A673 (cell line): ENCODE results near the gene DEAF1. TPM values are rescaled to one million over a fixed set of nuclear protein-coding genes. Genes with fewer than 3 reads are reported as not detected.

Experiments
- BruUV-seq: library from RNA; stranded (reverse); fragments of 400-500 nt; replicated peaks from 2 replicates; lab custom pipeline; 2021; lab: Mats Ljungman, UMichigan
- CTCF ChIA-PET: fragments of 300-600 bp; sonication (Branson Sonifier 250); formaldehyde crosslinking; loops from one replicate; lab custom pipeline; 2022; ENCODE audit warnings: antibody characterized with exemption; lab: Charles Lee
- POLR2A ChIA-PET: fragments of 300-600 bp; sonication (Branson Sonifier 250); formaldehyde crosslinking; loops from one replicate; lab custom pipeline; 2022; ENCODE audit warnings: antibody characterized with exemption; ENCODE audit not compliant: low non-redundant PET; lab: Charles Lee
- DNase-seq: peaks from one replicate; pipeline ENCODE4 v3.0.0-alpha.2; 2015; ENCODE audit warnings: low spot score
- H3K27ac ChIP-seq: fragments of 200-600 bp; sonication (generic); 2 replicates; pipeline ENCODE4 v1.5.1; 2016; ENCODE audit warnings: mixed run types, low read depth, mild to moderate bottlenecking, mixed read lengths, antibody characterized with exemption, low read length; ENCODE audit not compliant: poor library complexity, severe bottlenecking
- H3K27me3 ChIP-seq: fragments of 200-600 bp; sonication (generic); replicated peaks from 2 replicates; pipeline ENCODE4 v1.6.1; 2017; ENCODE audit warnings: mixed run types, low read depth, mild to moderate bottlenecking, mixed read lengths, antibody characterized with exemption, low read length; ENCODE audit not compliant: insufficient read depth, poor library complexity
- H3K36me3 ChIP-seq: fragments of 200-600 bp; sonication (generic); 2 replicates; pipeline ENCODE4 v1.6.1; 2016; ENCODE audit warnings: mixed run types, mild to moderate bottlenecking, mixed read lengths, antibody characterized with exemption, low read length; ENCODE audit not compliant: insufficient read depth, poor library complexity, severe bottlenecking
- H3K4me1 ChIP-seq: fragments of 200-600 bp; sonication (generic); 2 replicates; pipeline ENCODE4 v1.6.1; 2017; ENCODE audit warnings: mixed run types, mild to moderate bottlenecking, mixed read lengths, antibody characterized with exemption, low read length; ENCODE audit not compliant: insufficient read depth, poor library complexity, severe bottlenecking
- H3K4me3 ChIP-seq: fragments of 200-600 bp; sonication (generic); 2 replicates; pipeline ENCODE4 v1.5.1; 2016; ENCODE audit warnings: low read depth, mixed run types, mild to moderate bottlenecking, mixed read lengths, low read length; ENCODE audit not compliant: poor library complexity, severe bottlenecking
- H3K9me3 ChIP-seq: fragments of 200-600 bp; sonication (generic); 2 replicates; pipeline ENCODE4 v1.6.1; 2016; ENCODE audit warnings: mixed run types, low read depth, mild to moderate bottlenecking, mixed read lengths, antibody characterized with exemption, low read length; ENCODE audit not compliant: poor library complexity, severe bottlenecking
- EZH2 ChIP-seq: fragments of 200-600 bp; sonication (generic); IDR thresholded peaks from 2 replicates; pipeline ENCODE4 v1.6.1; 2017; ENCODE audit warnings: borderline replicate concordance, low read depth, mild to moderate bottlenecking, mixed read lengths, antibody characterized with exemption, low read length; ENCODE audit not compliant: poor library complexity, severe bottlenecking
- intact Hi-C: fragments of 100-400 bp; cut with micrococcal nuclease; formaldehyde crosslinking; loops from one replicate; pipeline ENCODE4 v1.10.0; 2022; ENCODE audit not compliant: unreplicated experiment
- total RNA-seq: library from RNA; stranded (reverse); gene quantifications from 2 replicates; pipeline ENCODE4 v1.2.3, GENCODE V29; 2021
- TF ChIP-seq, protein P1 (sequence below): fragments of 300-800, 200-600 bp; sonication (generic); conservative IDR thresholded peaks from 2 replicates; pipeline ENCODE4 v1.5.1; 2017; ENCODE audit warnings: low read depth, mild to moderate bottlenecking, antibody characterized with exemption, low read length, moderate library complexity, mixed read lengths

The DEAF1 gene
- total RNA-seq, 1 experiment from 2014 or later = 56.7 TPM

DNA sequence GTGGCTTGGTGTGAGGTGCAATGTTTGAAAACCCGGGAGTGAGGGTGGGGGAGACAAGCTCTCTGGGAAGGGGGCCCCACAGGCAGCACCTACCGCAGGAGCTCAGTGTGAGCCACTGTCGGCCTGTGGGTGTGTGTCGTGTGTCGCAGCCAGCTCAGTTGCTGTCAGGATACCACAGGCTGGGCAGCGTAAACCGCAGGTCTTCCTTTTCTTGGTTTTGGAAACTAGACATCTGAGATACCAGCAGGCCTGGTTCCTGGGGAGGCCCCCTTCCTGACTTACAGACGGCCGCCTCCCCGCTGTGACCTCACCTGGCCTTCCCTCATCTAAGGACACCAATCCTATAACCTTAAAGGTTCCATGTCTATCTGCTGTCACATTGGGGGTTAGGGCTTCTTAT, 98.6 kb downstream of the DEAF1 start:
- CTCF ChIA-PET = no interaction called here
- Histone ChIP-seq H3K27ac (no peak overlapping the region), H3K36me3 (peaks cover 49% of the 10 kb centered on the region), H3K4me3 (no peak overlapping the region), H3K27me3 (no peaks in the 10 kb centered on the region), H3K9me3 (no peaks in the 10 kb centered on the region), H3K4me1 (no peaks in the 10 kb centered on the region)
- intact Hi-C loops = no loop called here
- POLR2A ChIA-PET = no interaction called here
- TF ChIP-seq, protein P1, sequence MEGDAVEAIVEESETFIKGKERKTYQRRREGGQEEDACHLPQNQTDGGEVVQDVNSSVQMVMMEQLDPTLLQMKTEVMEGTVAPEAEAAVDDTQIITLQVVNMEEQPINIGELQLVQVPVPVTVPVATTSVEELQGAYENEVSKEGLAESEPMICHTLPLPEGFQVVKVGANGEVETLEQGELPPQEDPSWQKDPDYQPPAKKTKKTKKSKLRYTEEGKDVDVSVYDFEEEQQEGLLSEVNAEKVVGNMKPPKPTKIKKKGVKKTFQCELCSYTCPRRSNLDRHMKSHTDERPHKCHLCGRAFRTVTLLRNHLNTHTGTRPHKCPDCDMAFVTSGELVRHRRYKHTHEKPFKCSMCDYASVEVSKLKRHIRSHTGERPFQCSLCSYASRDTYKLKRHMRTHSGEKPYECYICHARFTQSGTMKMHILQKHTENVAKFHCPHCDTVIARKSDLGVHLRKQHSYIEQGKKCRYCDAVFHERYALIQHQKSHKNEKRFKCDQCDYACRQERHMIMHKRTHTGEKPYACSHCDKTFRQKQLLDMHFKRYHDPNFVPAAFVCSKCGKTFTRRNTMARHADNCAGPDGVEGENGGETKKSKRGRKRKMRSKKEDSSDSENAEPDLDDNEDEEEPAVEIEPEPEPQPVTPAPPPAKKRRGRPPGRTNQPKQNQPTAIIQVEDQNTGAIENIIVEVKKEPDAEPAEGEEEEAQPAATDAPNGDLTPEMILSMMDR = no peak
- TF ChIP-seq EZH2 = no peak
- no TSS peak for BruUV-seq
- no peak for DNase-seq

DNA sequence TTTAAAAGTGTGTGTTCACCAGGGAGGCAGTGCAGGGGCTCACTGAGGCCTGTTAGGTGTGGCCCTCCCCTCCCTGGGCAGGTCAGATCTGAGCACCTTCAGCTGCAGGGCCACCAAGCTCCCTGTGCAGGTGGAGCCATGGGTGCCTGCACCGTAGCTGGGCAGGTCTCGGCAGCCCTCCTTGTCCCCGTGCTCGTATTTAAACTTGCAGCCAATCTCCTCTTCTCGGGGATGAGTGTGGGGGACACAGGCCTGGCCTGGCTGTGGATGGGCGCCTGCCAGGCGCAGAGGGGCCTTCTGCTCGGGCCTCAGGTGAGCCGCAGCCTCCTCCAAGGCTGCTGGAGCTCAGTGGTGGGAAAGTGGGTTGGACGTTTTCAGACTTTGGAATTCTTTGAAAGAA, 99.6 kb downstream of the DEAF1 start:
- H3K9me3 ChIP-seq = no peaks in the 10 kb centered on the region
- no peak for TF ChIP-seq EZH2
- TF ChIP-seq, protein P1 = no peak
- H3K4me3 ChIP-seq = no peak overlapping the region
- no TSS peak for BruUV-seq
- peaks cover 53% of the 10 kb centered on the region for H3K36me3 ChIP-seq
- POLR2A ChIA-PET = interaction anchor here (0.6 kb wide), 1 partner anchor 13 kb away, joined by 3 read pairs; no protein-coding TSS in a partner anchor
- H3K4me1 ChIP-seq = no peaks in the 10 kb centered on the region
- DNase-seq = no peak
- H3K27ac ChIP-seq = no peak overlapping the region
- H3K27me3 ChIP-seq = no peaks in the 10 kb centered on the region
- intact Hi-C loops = no loop called here
- CTCF ChIA-PET = no interaction called here

Other genes starting within 250 kb of the DEAF1 start
- 33.5 and 37.6 TPM in 2 replicates for gene PTDSS2, start 244.9 kb downstream of the DEAF1 start, total RNA-seq
- gene RNH1, start 188.0 kb downstream of the DEAF1 start, total RNA-seq = 94.6 and 95.4 TPM in 2 replicates
- 82.8 and 90.2 TPM in 2 replicates for gene HRAS, start 159.6 kb downstream of the DEAF1 start, total RNA-seq
- gene LRRC56, start 157.7 kb downstream of the DEAF1 start, total RNA-seq = 2.1 and 2.5 TPM in 2 replicates
- 1.1 and 1.7 TPM in 2 replicates for gene LMNTD2, start 134.5 kb downstream of the DEAF1 start, total RNA-seq
- 4.6 and 6.2 TPM in 2 replicates for gene RASSF7, start 134.3 kb downstream of the DEAF1 start, total RNA-seq
- gene PHRF1, start 118.8 kb downstream of the DEAF1 start, total RNA-seq = 40.2 and 43.0 TPM in 2 replicates
- 8.7 and 8.8 TPM in 2 replicates for gene IRF7, start 79.3 kb downstream of the DEAF1 start, total RNA-seq
- gene CDHR5, start 70.3 kb downstream of the DEAF1 start, total RNA-seq = not detected in 2 replicates
- 1.1 TPM in 1 of 2 replicates, not detected in the other for gene SCT, start 68.0 kb downstream of the DEAF1 start, total RNA-seq
- 3.0 and 3.7 TPM in 2 replicates for gene DRD4, start 58.0 kb downstream of the DEAF1 start, total RNA-seq
- gene TMEM80, start 594 bp upstream of the DEAF1 start, total RNA-seq = 13.6 and 17.6 TPM in 2 replicates
- gene EPS8L2, start 11.0 kb upstream of the DEAF1 start, total RNA-seq = 0.66 and 0.90 TPM in 2 replicates
- 173 and 175 TPM in 2 replicates for gene TALDO1, start 52.2 kb upstream of the DEAF1 start, total RNA-seq
- 81.3 and 82.9 TPM in 2 replicates for gene GATD1, start 82.3 kb upstream of the DEAF1 start, total RNA-seq
- gene CEND1, start 94.9 kb upstream of the DEAF1 start, total RNA-seq = 0.24 and 0.52 TPM in 2 replicates
- gene SLC25A22, start 103.1 kb upstream of the DEAF1 start, total RNA-seq = 33.3 and 38.1 TPM in 2 replicates
- 20.6 and 23.9 TPM in 2 replicates for gene PIDD1, start 110.0 kb upstream of the DEAF1 start, total RNA-seq
- gene RPLP2, start 114.7 kb upstream of the DEAF1 start, total RNA-seq = 1,325 and 1,354 TPM in 2 replicates
- 45.0 and 45.4 TPM in 2 replicates for gene PNPLA2, start 123.7 kb upstream of the DEAF1 start, total RNA-seq
- gene CRACR2B, start 132.7 kb upstream of the DEAF1 start, total RNA-seq = 0.90 and 1.1 TPM in 2 replicates
- 123 and 127 TPM in 2 replicates for gene CD151, start 137.7 kb upstream of the DEAF1 start, total RNA-seq
- gene POLR2L, start 147.3 kb upstream of the DEAF1 start, total RNA-seq = 88.7 and 117 TPM in 2 replicates
- 17.5 and 20.4 TPM in 2 replicates for gene TSPAN4, start 147.6 kb upstream of the DEAF1 start, total RNA-seq
- gene CHID1, start 215.6 kb upstream of the DEAF1 start, total RNA-seq = 101 and 105 TPM in 2 replicates
- 62.0 and 68.2 TPM in 2 replicates for gene AP2A2, start 230.6 kb upstream of the DEAF1 start, total RNA-seq